ENCODE measurements around the gene DNM3.

The DNM3 gene

GRCh38 chr1:172252321-172252720 lies 411.0 kb downstream of the DNM3 start:
- no peak for TF ChIP-seq CTCF (IDR thresholded peaks at IDR 0.05; ENCODE audit: extremely low read depth, missing control alignments)
- DNase-seq (ENCODE audit: low spot score), result no peak

- TF ChIP-seq CTCF (IDR thresholded peaks at IDR 0.05; ENCODE audit: extremely low read depth, missing control alignments), result no peak
- DNase-seq (ENCODE audit: low spot score), result no peak
Observed at GRCh38 chr1:172252958-172253357, 411.7 kb downstream of the DNM3 start.

GRCh38 chr1:172254521-172255222 lies 413.4 kb downstream of the DNM3 start:
- TF ChIP-seq CTCF (IDR thresholded peaks at IDR 0.05; ENCODE audit: extremely low read depth, missing control alignments), result no peak
- DNase-seq (ENCODE audit: low spot score), result no peak

- no peak for TF ChIP-seq CTCF (IDR thresholded peaks at IDR 0.05; ENCODE audit: extremely low read depth, missing control alignments)
- no peak for DNase-seq (ENCODE audit: low spot score)
Observed at GRCh38 chr1:172255223-172255560, 413.9 kb downstream of the DNM3 start.

- no peak for DNase-seq (ENCODE audit: low spot score)
- TF ChIP-seq CTCF (IDR thresholded peaks at IDR 0.05; ENCODE audit: extremely low read depth, missing control alignments), result no peak
Observed at GRCh38 chr1:172265905-172266304, 424.6 kb downstream of the DNM3 start.

GRCh38 chr1:172266528-172267174 lies 425.4 kb downstream of the DNM3 start:
- TF ChIP-seq CTCF (IDR thresholded peaks at IDR 0.05; ENCODE audit: extremely low read depth, missing control alignments), result no peak
- no peak for DNase-seq (ENCODE audit: low spot score)

- TF ChIP-seq CTCF (IDR thresholded peaks at IDR 0.05; ENCODE audit: extremely low read depth, missing control alignments), result no peak
- DNase-seq (ENCODE audit: low spot score), result no peak
Observed at GRCh38 chr1:172268237-172268636, 426.9 kb downstream of the DNM3 start.
